HG02763 (cell line): ENCODE measurements around the gene MFRP.

Experiments
- ATAC-seq: cut with Tn5 transposase; IDR thresholded peaks from one replicate; pipeline ENCODE4 v1.9.1; 2021; ENCODE audit warnings: mild to moderate bottlenecking, moderate library complexity; ENCODE audit not compliant: unreplicated experiment

MFRP gene

GRCh38 chr11:119338965-119339588 is 7.4 kb downstream of the MFRP start:
- no peak for ATAC-seq

GRCh38 chr11:119338318-119338890 is 8.1 kb downstream of the MFRP start:
- ATAC-seq: no peak

GRCh38 chr11:119337581-119338317 is 8.8 kb downstream of the MFRP start:
- no peak for ATAC-seq

GRCh38 chr11:119336744-119337469 is 9.6 kb downstream of the MFRP start:
- ATAC-seq: no peak

GRCh38 chr11:119335655-119336543 is 10.6 kb downstream of the MFRP start:
- ATAC-seq: no peak

- no peak for ATAC-seq
Measured at GRCh38 chr11:119335091-119335654, 11.3 kb downstream of the MFRP start.

GRCh38 chr11:119334174-119334930 is 12.2 kb downstream of the MFRP start, which contains the start of gene RNF26:
RNF26 (plus strand) TSS chr11:119334527; CDS start chr11:119335123, 596 bp downstream.
- ATAC-seq: peak; percentile 96

- ATAC-seq: no peak
Measured at GRCh38 chr11:119332111-119332765, 14.3 kb downstream of the MFRP start.

- no peak for ATAC-seq
Measured at GRCh38 chr11:119330237-119330636, 16.3 kb downstream of the MFRP start.

- no peak for ATAC-seq
Measured at GRCh38 chr11:119329320-119329719, 17.2 kb downstream of the MFRP start.

GRCh38 chr11:119324189-119324588 is 22.3 kb downstream of the MFRP start:
- no peak for ATAC-seq

GRCh38 chr11:119323532-119324033 is 22.9 kb downstream of the MFRP start:
- no peak for ATAC-seq

GRCh38 chr11:119322921-119323531 is 23.5 kb downstream of the MFRP start:
- no peak for ATAC-seq

- no peak for ATAC-seq
Measured at GRCh38 chr11:119322360-119322739, 24.2 kb downstream of the MFRP start.

GRCh38 chr11:119320776-119321524 is 25.6 kb downstream of the MFRP start:
- ATAC-seq: no peak

- no peak for ATAC-seq
Measured at GRCh38 chr11:119320240-119320775, 26.2 kb downstream of the MFRP start.

GRCh38 chr11:119319700-119320239 is 26.7 kb downstream of the MFRP start:
- no peak for ATAC-seq
